ENCODE results near the gene FDX1.
A peak's percentile ranks its signal among the peaks of the same experiment; 100 is the strongest.
"Not testable (repeated sequence)": the region's sequence is repeated elsewhere in the genome, so short reads cannot be mapped to it uniquely, and the experiment has no call there.

Gene FDX1, protein sequence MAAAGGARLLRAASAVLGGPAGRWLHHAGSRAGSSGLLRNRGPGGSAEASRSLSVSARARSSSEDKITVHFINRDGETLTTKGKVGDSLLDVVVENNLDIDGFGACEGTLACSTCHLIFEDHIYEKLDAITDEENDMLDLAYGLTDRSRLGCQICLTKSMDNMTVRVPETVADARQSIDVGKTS

GRCh38 chr11:110429731-110430266 is at the start of gene FDX1:
TSS of gene FDX1 (plus strand) at chr11:110429948. CDS start at chr11:110430121, 173 bp downstream.
- Mint-ChIP-seq H3K27ac (peak within 1 kb of the TSS; percentile 93), H3K4me1 (ENCODE audit: low read depth) (peaks cover 42% of the 10 kb centered on the region), H3K27me3 (ENCODE audit: low read depth) (no peaks in the 10 kb centered on the region), H3K36me3 (ENCODE audit: low read depth) (peaks cover 4% of the 10 kb centered on the region), H3K9me3 (no peaks in the 10 kb centered on the region), H3K4me3 (peak within 1 kb of the TSS; percentile 98)

GRCh38 chr11:110380836-110381622 is 48.7 kb upstream of the FDX1 start:
- Mint-ChIP-seq H3K4me1 (ENCODE audit: low read depth) (peaks cover 6% of the 10 kb centered on the region), H3K4me3 (no peak overlapping the region), H3K27me3 (ENCODE audit: low read depth) (peaks cover 6% of the 10 kb centered on the region), H3K36me3 (ENCODE audit: low read depth) (peaks cover 3% of the 10 kb centered on the region), H3K9me3 (peaks cover 6% of the 10 kb centered on the region), H3K27ac (no peak overlapping the region)

DNA sequence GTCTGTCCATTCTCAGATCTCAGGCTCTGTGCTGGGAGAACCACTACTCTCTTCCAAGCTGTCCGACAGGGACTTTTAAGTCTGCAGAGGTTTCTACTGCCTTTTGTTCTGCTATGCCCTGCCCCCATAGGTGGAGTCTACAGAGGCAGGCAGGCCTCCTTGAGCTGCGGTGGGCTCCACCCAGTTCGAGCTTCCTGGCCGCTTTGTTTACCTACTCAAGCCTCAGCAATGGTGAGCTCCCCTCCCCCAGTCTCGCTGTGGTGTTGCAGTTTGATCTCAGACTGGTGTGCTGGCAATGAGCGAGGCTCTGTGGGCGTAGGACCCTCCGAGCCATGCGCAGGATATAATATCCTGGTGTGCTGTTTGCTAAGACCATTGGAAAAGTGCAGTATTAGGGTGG is 41.5 kb upstream of the FDX1 start:
- H3K4me3 Mint-ChIP-seq, result peak overlapping the region; percentile 21

GRCh38 chr11:110389965-110390364 is 39.8 kb upstream of the FDX1 start:
- Mint-ChIP-seq H3K27me3 (ENCODE audit: low read depth) (peaks cover 21% of the 10 kb centered on the region), H3K9me3 (peaks cover 17% of the 10 kb centered on the region), H3K36me3 (ENCODE audit: low read depth) (peaks cover 11% of the 10 kb centered on the region), H3K27ac (no peak overlapping the region), H3K4me1 (ENCODE audit: low read depth) (peaks cover 3% of the 10 kb centered on the region), H3K4me3 (no peak overlapping the region)

More for the DNA sequence above, 41.5 kb upstream of the FDX1 start:
- H3K4me1 Mint-ChIP-seq (ENCODE audit: low read depth); H3K27ac Mint-ChIP-seq: not testable (repeated sequence)
- peaks cover 11% of the 10 kb centered on the region for H3K36me3 Mint-ChIP-seq (ENCODE audit: low read depth)
- H3K9me3 Mint-ChIP-seq, result peaks cover 17% of the 10 kb centered on the region
- peaks cover 14% of the 10 kb centered on the region for H3K27me3 Mint-ChIP-seq (ENCODE audit: low read depth)

GRCh38 chr11:110392056-110392455 is 37.7 kb upstream of the FDX1 start:
- H3K27ac Mint-ChIP-seq, result no peak overlapping the region
- H3K27me3 Mint-ChIP-seq (ENCODE audit: low read depth), result peaks cover 12% of the 10 kb centered on the region
- H3K4me1 Mint-ChIP-seq (ENCODE audit: low read depth), result peaks cover 3% of the 10 kb centered on the region
- H3K36me3 Mint-ChIP-seq (ENCODE audit: low read depth), result peaks cover 8% of the 10 kb centered on the region
- no peak overlapping the region for H3K4me3 Mint-ChIP-seq
- H3K9me3 Mint-ChIP-seq, result peaks cover 5% of the 10 kb centered on the region

DNA sequence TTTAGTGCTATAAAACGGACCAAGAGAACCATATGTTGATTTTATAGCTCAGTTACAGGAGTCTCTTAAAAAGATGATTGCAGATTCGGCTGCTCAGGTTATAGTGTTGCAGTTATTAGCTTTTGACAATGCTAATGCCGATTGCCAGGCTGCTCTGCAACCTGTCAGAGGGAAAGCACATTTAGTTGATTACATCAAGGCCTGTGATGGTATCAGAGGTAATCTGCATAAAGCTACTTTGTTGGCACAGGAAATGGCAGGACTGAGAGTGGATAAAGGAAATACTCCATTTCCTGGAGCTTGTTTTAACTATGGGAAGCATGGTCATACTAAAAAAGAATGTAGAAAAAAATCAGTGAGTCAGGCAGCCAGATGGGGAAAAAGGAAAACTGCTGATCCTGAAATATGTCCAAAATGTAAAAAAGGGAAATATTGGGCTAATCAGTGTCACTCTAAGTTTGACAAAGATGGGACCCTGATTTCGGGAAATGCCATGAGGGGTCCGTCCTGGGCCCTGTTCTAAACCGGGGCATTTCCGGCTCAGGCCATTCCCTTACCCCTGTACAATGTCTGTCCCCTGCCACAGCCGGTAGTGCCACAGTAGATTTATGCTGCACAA is 32.0 kb upstream of the FDX1 start:
- H3K27ac Mint-ChIP-seq; H3K9me3 Mint-ChIP-seq; H3K4me1 Mint-ChIP-seq (ENCODE audit: low read depth); H3K36me3 Mint-ChIP-seq (ENCODE audit: low read depth); H3K4me3 Mint-ChIP-seq; H3K27me3 Mint-ChIP-seq (ENCODE audit: low read depth): not testable (repeated sequence)

DNA sequence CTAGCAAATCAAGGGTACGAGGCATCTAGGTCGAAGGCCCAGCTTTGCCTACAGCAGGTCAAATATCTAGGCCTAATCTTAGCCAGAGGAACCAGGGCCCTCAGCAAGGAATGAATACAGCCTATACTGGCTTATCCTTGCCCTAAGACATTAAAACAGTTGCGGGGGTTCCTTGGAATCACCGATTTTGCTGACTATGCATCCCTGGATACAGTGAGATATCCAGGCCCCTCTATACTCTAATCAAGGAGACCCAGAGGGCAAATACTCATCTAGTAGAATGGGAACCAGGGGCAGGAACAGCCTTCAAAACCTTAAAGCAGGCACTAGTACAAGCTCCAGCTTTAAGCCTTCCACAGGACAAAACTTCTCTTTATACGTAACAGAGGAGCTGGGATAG is 26.2 kb upstream of the FDX1 start:
- not testable (repeated sequence) for H3K4me3 Mint-ChIP-seq; H3K4me1 Mint-ChIP-seq (ENCODE audit: low read depth); H3K36me3 Mint-ChIP-seq (ENCODE audit: low read depth); H3K9me3 Mint-ChIP-seq; H3K27me3 Mint-ChIP-seq (ENCODE audit: low read depth); H3K27ac Mint-ChIP-seq

DNA sequence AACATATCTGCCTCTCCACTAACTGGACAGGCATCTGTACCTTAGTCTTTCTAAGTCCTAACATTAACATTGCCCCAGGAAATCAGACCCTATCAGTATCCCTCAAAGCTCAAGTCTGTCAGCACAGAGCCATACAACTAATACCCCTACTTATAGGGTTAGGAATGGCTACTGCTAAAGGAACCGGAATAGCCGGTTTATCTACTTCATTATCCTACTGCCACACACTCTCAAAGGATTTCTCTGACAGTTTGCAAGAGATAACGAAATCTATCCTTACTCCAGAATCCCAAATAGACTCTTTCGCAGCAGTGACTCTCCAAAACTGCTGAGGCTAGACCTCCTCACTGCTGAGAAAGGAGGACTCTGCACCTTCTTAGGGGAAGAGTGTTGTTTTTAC is 24.1 kb upstream of the FDX1 start:
- not testable (repeated sequence) for H3K4me3 Mint-ChIP-seq, H3K9me3 Mint-ChIP-seq

DNA sequence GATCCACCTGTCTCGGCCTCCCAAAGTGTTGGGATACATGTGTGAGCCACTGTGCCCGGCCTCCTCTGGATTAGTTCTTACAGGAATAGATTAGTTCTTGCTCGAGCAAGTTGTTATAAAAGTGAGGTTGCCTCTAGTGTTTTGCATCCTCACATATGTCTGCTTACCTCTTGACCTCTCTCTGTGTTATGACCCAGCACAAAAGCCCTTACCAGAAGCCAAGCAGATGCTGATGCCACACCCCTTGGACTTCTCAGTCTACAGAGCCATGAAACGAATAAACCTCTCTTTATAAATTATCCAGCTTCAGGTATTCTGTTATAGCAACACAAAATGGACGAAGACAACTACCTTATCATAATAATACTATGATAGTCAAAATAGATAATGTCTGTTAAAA is 22.4 kb upstream of the FDX1 start:
- peaks cover 6% of the 10 kb centered on the region for H3K27me3 Mint-ChIP-seq (ENCODE audit: low read depth)
- H3K4me1 Mint-ChIP-seq (ENCODE audit: low read depth), result no peaks in the 10 kb centered on the region

More for the DNA sequence above, 24.1 kb upstream of the FDX1 start:
- not testable (repeated sequence) for H3K27me3 Mint-ChIP-seq (ENCODE audit: low read depth); H3K27ac Mint-ChIP-seq; H3K4me1 Mint-ChIP-seq (ENCODE audit: low read depth); H3K36me3 Mint-ChIP-seq (ENCODE audit: low read depth)

GRCh38 chr11:110409174-110409573 is 20.6 kb upstream of the FDX1 start:
- Mint-ChIP-seq H3K36me3 (ENCODE audit: low read depth) (no peaks in the 10 kb centered on the region), H3K9me3 (peaks cover 5% of the 10 kb centered on the region), H3K4me3 (no peak overlapping the region), H3K27me3 (ENCODE audit: low read depth) (peaks cover 6% of the 10 kb centered on the region), H3K27ac (no peak overlapping the region), H3K4me1 (ENCODE audit: low read depth) (no peaks in the 10 kb centered on the region)

More for the DNA sequence above, 22.4 kb upstream of the FDX1 start:
- no peak overlapping the region for H3K27ac Mint-ChIP-seq
- peaks cover 5% of the 10 kb centered on the region for H3K9me3 Mint-ChIP-seq
- no peaks in the 10 kb centered on the region for H3K36me3 Mint-ChIP-seq (ENCODE audit: low read depth)
- H3K4me3 Mint-ChIP-seq, result no peak overlapping the region

DNA sequence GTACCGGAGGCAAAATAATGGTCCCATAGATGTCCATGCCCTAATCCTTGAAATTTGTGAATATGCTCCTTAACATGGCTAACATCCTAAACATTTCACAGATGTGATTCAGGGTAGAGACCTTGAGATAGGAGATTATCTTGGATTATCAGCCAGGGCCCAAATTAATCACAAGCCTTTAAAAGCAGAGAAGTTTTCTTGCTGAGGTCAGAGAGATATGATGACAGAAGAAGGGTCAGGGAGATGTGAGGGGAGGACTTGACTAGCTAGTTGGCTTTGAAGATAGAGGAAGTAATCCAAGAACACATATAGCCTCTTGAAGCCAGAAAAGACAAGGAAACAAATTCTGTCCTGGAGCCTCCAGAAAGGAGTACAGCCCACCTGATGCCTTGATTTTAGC is 19.1 kb upstream of the FDX1 start:
- peaks cover 5% of the 10 kb centered on the region for H3K9me3 Mint-ChIP-seq
- no peak overlapping the region for H3K4me3 Mint-ChIP-seq
- no peaks in the 10 kb centered on the region for H3K4me1 Mint-ChIP-seq (ENCODE audit: low read depth)
- H3K36me3 Mint-ChIP-seq (ENCODE audit: low read depth), result no peaks in the 10 kb centered on the region
- H3K27ac Mint-ChIP-seq, result no peak overlapping the region
- peaks cover 6% of the 10 kb centered on the region for H3K27me3 Mint-ChIP-seq (ENCODE audit: low read depth)

GRCh38 chr11:110415081-110415480 is 14.7 kb upstream of the FDX1 start:
- Mint-ChIP-seq H3K27ac (no peak overlapping the region), H3K4me3 (no peak overlapping the region), H3K4me1 (ENCODE audit: low read depth) (no peaks in the 10 kb centered on the region), H3K36me3 (ENCODE audit: low read depth) (no peaks in the 10 kb centered on the region), H3K27me3 (ENCODE audit: low read depth) (peaks cover 4% of the 10 kb centered on the region), H3K9me3 (peaks cover 5% of the 10 kb centered on the region)

GRCh38 chr11:110421658-110422057 is 8.1 kb upstream of the FDX1 start:
- not testable (repeated sequence) for H3K4me1 Mint-ChIP-seq (ENCODE audit: low read depth); H3K27me3 Mint-ChIP-seq (ENCODE audit: low read depth); H3K36me3 Mint-ChIP-seq (ENCODE audit: low read depth); H3K27ac Mint-ChIP-seq; H3K4me3 Mint-ChIP-seq
- H3K9me3 Mint-ChIP-seq, result peaks cover 16% of the 10 kb centered on the region

- Mint-ChIP-seq H3K27me3 (ENCODE audit: low read depth) (peaks cover 7% of the 10 kb centered on the region), H3K27ac (no peak overlapping the region), H3K36me3 (ENCODE audit: low read depth) (no peaks in the 10 kb centered on the region), H3K4me1 (ENCODE audit: low read depth) (no peaks in the 10 kb centered on the region), H3K9me3 (peaks cover 16% of the 10 kb centered on the region), H3K4me3 (no peak overlapping the region)
These were observed 7.3 kb upstream of the FDX1 start for GRCh38 chr11:110422306-110422905.
